B cell (primary cell): Measurements from ENCODE around the gene EHBP1L1. TPM values are rescaled to one million over a fixed set of nuclear protein-coding genes. Genes with fewer than 3 reads are reported as not detected.
A peak's percentile ranks its signal among the peaks of the same experiment; 100 is the strongest.

ENCODE experiments used
- ATAC-seq: fragments of 200-7000 bp; cut with Tn5 transposase; one replicate; pipeline ENCODE4 v1.10.0; 2021; ENCODE audit warnings: low read depth, mild to moderate bottlenecking, moderate number of reproducible peaks, moderate library complexity
- CTCF ChIA-PET: fragments of 350-600 bp; sonication (Branson Sonifier 250); formaldehyde crosslinking; loops from one replicate; lab custom pipeline; 2021; ENCODE audit warnings: antibody characterized with exemption, inconsistent platforms; lab: Charles Lee
- POLR2A ChIA-PET: fragments of 350-600 bp; sonication (Branson Sonifier 250); formaldehyde crosslinking; loops from one replicate; lab custom pipeline; 2021; ENCODE audit warnings: antibody characterized with exemption; lab: Charles Lee
- DNase-seq: peaks from one replicate; pipeline ENCODE4 v3.0.0; 2013
- H2AFZ ChIP-seq: 2 replicates; pipeline ENCODE4 v1.6.1; 2012; ENCODE audit warnings: mild to moderate bottlenecking, low read depth, low read length; ENCODE audit not compliant: insufficient read depth, poor library complexity, severe bottlenecking
- H3K27ac ChIP-seq, 2 donors: 1 replicate in 1 of 2; 2 replicates in 1 of 2; pipeline ENCODE4 v1.5.1; 2012 to 2013; ENCODE audit warnings: low read length in 2 of 2, mild to moderate bottlenecking in 2 of 2, moderate library complexity in 1 of 2
- H3K27me3 ChIP-seq, 4 experiments: fragments of 200-600 bp in 1 of 4; sonication (generic) in 1 of 4; replicated peaks in 1 of 4; 1 replicate in 2 of 4; 2 replicates in 2 of 4; pipeline versions ENCODE4 v1.6.1 to v1.7.0; 2013 to 2016; ENCODE audit warnings: low read length in 3 of 4, mild to moderate bottlenecking in 2 of 4, mixed read lengths in 1 of 4, moderate library complexity in 1 of 4; ENCODE audit not compliant: insufficient read depth in 4 of 4, control insufficient read depth in 3 of 4; ENCODE audit errors: control extremely low read depth in 1 of 4
- H3K36me3 ChIP-seq, 2 experiments: replicated peaks in 1 of 2; 1 replicate in 1 of 2; 2 replicates in 1 of 2; pipeline versions ENCODE4 v1.6.1 to v1.7.1; 2013; ENCODE audit warnings: low read length in 1 of 2; ENCODE audit not compliant: insufficient read depth in 2 of 2, control insufficient read depth in 1 of 2; ENCODE audit errors: control extremely low read depth in 1 of 2, extremely low read depth in 1 of 2
- H3K4me1 ChIP-seq, 2 donors: fragments of 200-600 bp in 1 of 2; sonication (generic) in 1 of 2; 1 replicate in 1 of 2; 2 replicates in 1 of 2; pipeline versions ENCODE4 v1.5.1 to v1.6.1; 2013 to 2017; ENCODE audit warnings: low read length in 2 of 2; ENCODE audit not compliant: control insufficient read depth in 2 of 2, insufficient read depth in 2 of 2
- H3K4me2 ChIP-seq: replicated peaks from 2 replicates; pipeline ENCODE3; 2012; ENCODE audit warnings: mild to moderate bottlenecking, low read depth, low read length; ENCODE audit not compliant: poor library complexity, severe bottlenecking
- H3K4me3 ChIP-seq, 5 experiments: fragments of 200-600 bp in 1 of 5; sonication (generic) in 1 of 5; 1 replicate in 3 of 5; 2 replicates in 2 of 5; pipeline versions ENCODE4 v1.5.1 to v1.7.0; 2011 to 2016; ENCODE audit warnings: low read length in 4 of 5, mild to moderate bottlenecking in 4 of 5, low read depth in 2 of 5, control low read depth in 1 of 5, moderate library complexity in 1 of 5; ENCODE audit not compliant: insufficient read depth in 1 of 5; ENCODE audit errors: control extremely low read depth in 1 of 5, extremely low read depth in 1 of 5
- H3K79me2 ChIP-seq: fragments of 200-600 bp; sonication (generic); one replicate; pipeline ENCODE4 v1.6.0; 2016; ENCODE audit warnings: low read length; ENCODE audit not compliant: control insufficient read depth, insufficient read depth
- H3K9ac ChIP-seq: fragments of 200-600 bp; sonication (generic); 2 replicates; pipeline ENCODE4 v1.6.1; 2017; ENCODE audit warnings: mild to moderate bottlenecking, low read length, moderate library complexity
- H3K9me3 ChIP-seq, 3 donors: one replicate each; pipeline versions ENCODE4 v1.6.1 to v1.7.1; 2013; ENCODE audit warnings: low read length in 2 of 3; ENCODE audit not compliant: control insufficient read depth in 2 of 3, insufficient read depth in 1 of 3; ENCODE audit errors: control extremely low read depth in 1 of 3
- H4K20me1 ChIP-seq: 2 replicates; pipeline ENCODE4 v1.6.0; 2012; ENCODE audit warnings: mild to moderate bottlenecking, low read length; ENCODE audit not compliant: insufficient read depth, control insufficient read depth, poor library complexity, severe bottlenecking
- H3K27ac Mint-ChIP-seq: one replicate; pipeline ENCODE4 v1.8.0; 2021; ENCODE audit warnings: mixed read lengths
- H3K27me3 Mint-ChIP-seq: one replicate; pipeline ENCODE4 v1.8.0; 2021; ENCODE audit warnings: mixed read lengths
- H3K4me1 Mint-ChIP-seq: one replicate; pipeline ENCODE4 v1.8.0; 2021; ENCODE audit warnings: mixed read lengths
- H3K4me3 Mint-ChIP-seq: one replicate; pipeline ENCODE4 v1.8.0; 2021; ENCODE audit warnings: mixed read lengths
- H3K9me3 Mint-ChIP-seq: one replicate; pipeline ENCODE4 v1.8.0; 2022; ENCODE audit warnings: mixed read lengths; ENCODE audit not compliant: insufficient read depth
- CTCF ChIP-seq: fragments of 200-600 bp; IDR thresholded peaks from one replicate; pipeline ENCODE4 v1.8.0; 2022; ENCODE audit warnings: antibody characterized with exemption, mild to moderate bottlenecking
- EZH2 ChIP-seq: IDR thresholded peaks from 2 replicates; pipeline ENCODE4 v1.6.1; 2012; ENCODE audit warnings: borderline replicate concordance, low read depth, mild to moderate bottlenecking, moderate library complexity, low read length; ENCODE audit not compliant: insufficient read depth, poor library complexity, severe bottlenecking
- WGBS: methylation state at CpG from one replicate; pipeline ENCODE4 v1.1.5; 2013; ENCODE audit warnings: missing lambda C conversion rate; ENCODE audit not compliant: insufficient coverage; 5-methylcytosine and 5-hydroxymethylcytosine counted together
- intact Hi-C: fragments of 100-400 bp; cut with micrococcal nuclease; formaldehyde crosslinking; loops from one replicate; pipeline ENCODE4 v1.10.0; 2022
- polyA plus RNA-seq: library from polyadenylated mRNA; depleted of rRNA; stranded (reverse); fragments of >200 nt; gene quantifications from 2 replicates; pipeline ENCODE4 v1.2.3, GENCODE V29; 2012
- total RNA-seq, 2 donors: library from RNA; stranded (reverse); fragments of 120-200 nt in 1 of 2; gene quantifications; 1 replicate in 1 of 2; 2 replicates in 1 of 2; pipeline versions ENCODE4 v1.2.3 to v1.2.4, GENCODE V29; 2013 to 2022

The EHBP1L1 gene
- total and polyA plus RNA-seq, 2 donors (not counting 1 experiment from before 2014, with no cell fraction given): 202 to 279 TPM

- H3K27ac Mint-ChIP-seq: peak overlapping the region; percentile 15
- TF ChIP-seq CTCF: no peak
- Histone ChIP-seq H3K4me2 (peak overlapping the region; percentile 99), H3K79me2 (peaks cover 54% of the 10 kb centered on the region), H3K9ac (peak overlapping the region; percentile 64), H3K4me3 (peak overlapping the region; percentile 22 to 62 (median 54)), H3K27me3 (no peaks in the 10 kb centered on the region), H3K9me3 (no peaks in the 10 kb centered on the region), H4K20me1 (no peaks in the 10 kb centered on the region), H3K4me1 (peaks cover 11 to 25% of the 10 kb centered on the region in 2 donors), H2AFZ (peak overlapping the region; percentile 80), H3K36me3 (no peaks in the 10 kb centered on the region), H3K27ac (peak overlapping the region; percentile 57 to 62)
- intact Hi-C loops: loop anchor here (1.0 kb wide), 1 partner anchor 11 kb away; the partner anchor contains the start of gene ZNRD2
- POLR2A ChIA-PET: interaction anchor here (0.7 to 1.1 kb wide), 5 partner anchors 13 to 17 kb away, joined by 3 to 5 read pairs (median 3); partner anchors contain the start of genes EHBP1L1 and FAM89B
- CTCF ChIA-PET: interaction anchor here (0.6 to 1.8 kb wide), 7 partner anchors 10 to 31 kb away, joined by 3 to 7 read pairs (median 4); no protein-coding TSS in a partner anchor
- H3K4me1 Mint-ChIP-seq: peaks cover 26% of the 10 kb centered on the region
- 69% methylated on average over 19 of the region's 19 CpGs for WGBS
- ATAC-seq: no peak
- no peaks in the 10 kb centered on the region for H3K9me3 Mint-ChIP-seq
- H3K4me3 Mint-ChIP-seq: peak overlapping the region; percentile 53
- DNase-seq: no peak
- H3K27me3 Mint-ChIP-seq: peaks cover 3% of the 10 kb centered on the region
Measured at GRCh38 chr11:65558930-65559509, 16.8 kb upstream of the EHBP1L1 start.

- Histone ChIP-seq H2AFZ (no peak overlapping the region), H3K9me3 (no peaks in the 10 kb centered on the region), H3K79me2 (peaks cover 58% of the 10 kb centered on the region), H3K27ac (no peak overlapping the region), H3K4me2 (no peak overlapping the region), H3K27me3 (no peaks in the 10 kb centered on the region), H3K4me1 (peaks cover 11 to 21% of the 10 kb centered on the region in 2 donors), H3K36me3 (no peaks in the 10 kb centered on the region), H3K9ac (no peak overlapping the region), H3K4me3 (no peak overlapping the region), H4K20me1 (no peaks in the 10 kb centered on the region)
- TF ChIP-seq EZH2: no peak
- TF ChIP-seq CTCF: no peak
- Mint-ChIP-seq H3K4me3 (peak overlapping the region; percentile 26), H3K27ac (no peak overlapping the region), H3K27me3 (peaks cover 3% of the 10 kb centered on the region), H3K9me3 (no peaks in the 10 kb centered on the region), H3K4me1 (peaks cover 22% of the 10 kb centered on the region)
- WGBS: 94% methylated on average over 2 of the region's 5 CpGs
- DNase-seq: no peak
- intact Hi-C loops: no loop called here
- no peak for ATAC-seq
- ChIA-PET POLR2A (interaction anchor here (1.0 to 1.1 kb wide), 2 partner anchors 14 to 16 kb away, joined by 3 to 5 read pairs; partner anchors contain the start of gene EHBP1L1), CTCF (interaction anchor here (0.6 to 2.0 kb wide), 9 partner anchors 10 to 30 kb away, joined by 3 to 9 read pairs (median 5); partner anchors contain the start of gene ZNRD2)
Measured at GRCh38 chr11:65559535-65559934, 16.3 kb upstream of the EHBP1L1 start.
